CD4-positive, alpha-beta T cell treated with Interleukin-6 at 100 ng/mL for 8 hours (primary cell): ENCODE results near the gene MRPL38.

Experiments used
- DNase-seq: peaks from one replicate; pipeline ENCODE4 v3.0.0-alpha.2; 2020; ENCODE audit warnings: mixed read lengths, low spot score

Gene MRPL38

DNA sequence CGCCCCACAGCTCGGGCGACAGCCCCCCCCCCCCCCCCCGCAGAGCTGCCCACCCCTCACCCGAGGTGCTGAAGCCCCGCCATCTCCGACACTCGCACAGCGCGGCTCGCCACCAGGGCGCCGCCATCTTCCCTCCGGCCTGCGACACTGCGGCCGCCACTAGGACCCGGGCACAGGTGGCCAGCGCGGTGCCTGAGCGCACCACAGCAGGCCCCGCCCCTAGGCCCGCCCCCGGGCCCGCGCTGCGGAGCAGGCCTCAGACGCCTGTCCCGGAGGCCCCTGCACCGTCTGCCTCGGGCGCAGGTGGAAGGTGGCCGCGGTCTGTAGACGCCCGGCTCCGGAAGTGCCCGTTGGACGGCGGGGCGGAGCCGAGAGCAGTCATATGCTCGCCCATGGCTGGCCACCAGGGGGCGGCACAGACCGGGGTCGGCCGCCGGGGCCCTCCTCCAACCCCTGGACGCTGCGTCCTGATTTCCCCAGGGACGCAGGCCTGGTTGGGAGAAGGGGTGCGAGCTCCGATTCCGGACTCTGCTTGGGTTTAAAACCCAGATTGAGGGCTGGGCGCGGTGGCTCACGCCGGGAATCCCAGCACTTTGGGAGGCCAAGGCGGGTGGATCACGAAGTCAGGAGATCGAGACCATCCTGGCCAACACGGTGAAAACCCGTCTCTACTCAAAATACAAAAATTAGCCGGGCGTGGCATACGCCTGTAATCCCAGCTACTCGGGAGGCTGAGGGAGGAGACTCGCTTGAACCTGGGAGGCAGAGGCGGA lies at the start of gene MRPL38:
TSS of gene MRPL38 (minus strand) at position 136 of the 773 bp plus-strand sequence. CDS start at position 127, 9 bp downstream.
- DNase-seq, result peak; percentile 93

DNA sequence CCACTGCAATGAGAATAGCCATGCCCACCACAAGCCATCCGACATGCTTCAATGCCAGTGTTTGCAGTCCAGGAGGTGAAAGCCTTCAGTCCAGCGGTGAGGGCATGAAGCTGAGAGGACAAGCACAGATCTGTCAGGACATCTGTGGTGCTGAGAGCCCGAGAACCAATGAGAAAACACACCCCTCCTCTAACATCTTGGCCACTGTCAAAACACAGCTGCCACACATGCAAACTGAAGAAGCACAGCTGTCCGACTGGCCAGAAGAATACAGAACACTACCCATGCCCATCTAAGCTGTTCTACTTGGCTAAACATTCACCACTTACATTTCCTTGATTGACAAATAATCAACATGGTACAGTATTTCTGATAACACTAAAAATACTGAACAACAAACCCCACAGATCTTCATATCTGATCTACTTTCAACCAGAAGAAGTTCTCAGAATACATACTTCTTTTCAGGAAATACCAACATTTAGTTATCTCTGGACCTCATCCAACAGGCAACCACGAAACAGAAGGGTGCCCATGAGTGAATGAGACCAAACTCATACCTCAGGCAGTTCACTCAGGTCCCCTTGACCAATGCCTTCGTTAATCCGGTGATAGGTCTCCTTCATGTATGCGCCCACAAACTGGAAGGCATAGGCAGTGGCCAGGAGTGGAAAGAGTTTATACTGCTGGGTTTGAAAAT lies 46.3 kb upstream of the MRPL38 start:
- no peak for DNase-seq

DNA sequence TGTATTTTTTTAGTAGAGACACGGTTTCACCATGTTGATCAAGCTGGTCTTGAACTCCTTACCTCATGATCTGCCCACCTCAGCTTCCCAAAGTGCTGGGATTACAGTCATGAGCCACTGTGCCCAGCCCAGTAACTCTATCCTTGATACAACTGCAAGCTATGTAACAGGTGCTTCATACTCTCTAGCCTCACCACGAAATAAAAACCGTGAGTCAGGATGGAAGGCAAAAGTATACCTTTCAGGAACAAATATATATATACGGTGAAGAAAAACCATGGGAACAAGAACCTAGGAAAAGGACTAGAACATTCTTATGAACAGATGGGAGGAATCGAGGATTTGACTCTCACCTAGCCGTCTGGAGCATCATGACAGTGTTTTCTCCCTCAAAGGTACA lies 45.7 kb upstream of the MRPL38 start:
- no peak for DNase-seq

DNA sequence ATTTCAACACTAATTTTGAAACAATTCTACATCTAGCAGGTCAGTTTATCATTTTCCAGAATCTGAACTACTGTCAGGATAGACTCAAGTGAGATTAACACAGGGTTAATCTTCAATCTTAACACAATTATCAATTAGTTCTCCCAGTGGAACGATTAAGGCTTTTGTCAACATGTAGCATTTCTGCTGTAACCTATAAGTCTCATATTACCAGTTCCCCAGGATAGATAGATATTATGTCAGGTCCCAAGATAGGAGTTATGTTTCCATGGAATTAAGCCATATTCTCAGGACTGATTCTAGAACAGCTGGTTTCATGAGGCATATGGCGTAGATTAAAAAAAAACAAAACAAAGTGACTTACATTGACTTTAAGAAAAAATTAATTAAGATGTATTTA lies 40.5 kb upstream of the MRPL38 start:
- no peak for DNase-seq

DNA sequence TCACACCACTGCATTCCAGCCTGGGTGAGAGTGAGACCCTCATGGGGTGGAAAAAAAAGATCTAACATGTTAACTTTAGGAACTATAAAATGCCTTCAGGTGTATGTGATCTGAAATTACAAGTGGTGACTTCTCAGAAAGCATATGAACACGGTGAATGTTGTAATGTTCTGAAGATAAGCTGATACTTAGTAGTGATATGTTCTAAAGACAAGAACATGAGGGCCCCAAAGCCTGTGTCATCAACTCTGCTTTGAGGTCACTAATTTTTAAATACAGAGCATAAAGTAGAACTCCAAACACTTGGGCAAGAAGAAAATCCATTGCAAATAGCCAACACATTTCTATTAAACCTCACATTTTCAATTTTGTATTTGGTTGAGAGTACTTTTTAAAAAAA lies 38.8 kb upstream of the MRPL38 start:
- no peak for DNase-seq

DNA sequence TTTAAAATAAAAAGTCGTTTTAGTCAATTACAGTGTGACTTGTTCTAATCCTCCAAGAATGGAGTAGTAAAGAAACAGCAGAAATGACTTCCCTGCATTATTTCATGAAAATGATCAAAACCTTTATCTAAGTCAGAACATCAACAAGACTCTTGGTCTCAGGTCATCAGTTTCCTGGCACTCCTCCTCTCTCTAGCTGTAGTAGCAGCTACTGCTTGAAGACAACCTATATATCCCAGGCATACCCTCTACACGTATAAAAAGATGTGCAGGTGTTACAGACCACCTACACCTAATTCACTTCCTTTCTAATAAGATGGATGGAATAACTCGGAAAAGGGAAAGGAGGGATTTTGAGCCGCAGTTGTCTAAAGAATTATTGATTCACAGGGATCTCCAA lies 37.8 kb upstream of the MRPL38 start:
- no peak for DNase-seq

DNA sequence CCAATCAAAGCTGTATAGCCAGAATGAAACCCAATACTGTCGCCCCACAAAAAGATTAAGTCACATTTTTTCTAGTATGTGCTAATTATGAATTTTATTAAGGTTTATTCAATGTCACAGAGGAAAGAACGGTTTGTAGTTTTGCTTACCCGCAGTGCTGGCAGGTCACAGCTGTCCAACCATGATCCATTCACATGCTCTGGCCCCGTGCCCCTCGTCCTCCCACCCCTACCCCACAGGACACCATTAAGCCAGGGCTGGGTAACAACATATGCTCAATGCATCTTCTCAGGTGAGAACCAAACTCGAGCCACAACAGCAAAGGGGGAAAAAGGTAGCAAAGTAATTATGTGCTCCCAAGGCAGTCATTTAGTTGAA lies 36.7 kb upstream of the MRPL38 start:
- DNase-seq, result no peak

DNA sequence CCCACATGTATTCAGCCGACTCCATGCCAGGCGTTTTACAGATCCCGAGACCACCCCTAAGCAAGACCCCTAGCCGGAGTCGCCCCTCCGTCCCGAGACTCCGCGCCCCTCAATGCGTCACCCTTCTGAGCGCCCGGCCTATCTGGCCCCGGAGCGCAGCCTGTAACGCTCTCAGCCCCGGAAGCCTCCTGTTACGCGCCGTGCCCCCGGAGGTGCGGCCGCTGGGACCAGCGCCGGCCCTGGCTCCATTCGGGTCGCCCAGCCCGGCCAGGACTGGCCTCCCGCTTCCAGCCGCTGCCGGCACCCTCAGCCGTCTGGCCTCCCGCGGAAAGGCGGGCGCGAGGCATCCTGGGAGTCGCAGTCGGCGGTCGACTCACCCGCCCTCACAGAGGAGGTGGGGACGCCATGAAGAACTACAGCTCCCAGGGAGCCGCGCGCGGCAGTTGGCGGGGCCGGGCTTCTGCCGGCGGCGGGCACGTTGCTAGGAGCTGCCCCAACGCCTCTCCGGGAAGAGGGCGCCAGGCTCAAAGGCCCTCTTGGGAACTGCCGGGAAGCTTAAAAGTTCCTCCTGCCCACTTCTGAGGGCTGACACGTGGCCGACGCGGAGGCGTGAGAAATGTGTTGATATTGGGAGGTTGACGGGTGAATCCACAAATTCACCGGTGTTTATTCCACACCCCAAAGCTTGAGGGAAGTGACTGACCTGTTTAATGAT lies 36.2 kb upstream of the MRPL38 start, which contains the start of gene FBF1:
TSS of gene FBF1 (minus strand) at position 316 of the 715 bp plus-strand sequence. CDS start 2,893 bp downstream, outside the sequence.
- peak; percentile 84 for DNase-seq

DNA sequence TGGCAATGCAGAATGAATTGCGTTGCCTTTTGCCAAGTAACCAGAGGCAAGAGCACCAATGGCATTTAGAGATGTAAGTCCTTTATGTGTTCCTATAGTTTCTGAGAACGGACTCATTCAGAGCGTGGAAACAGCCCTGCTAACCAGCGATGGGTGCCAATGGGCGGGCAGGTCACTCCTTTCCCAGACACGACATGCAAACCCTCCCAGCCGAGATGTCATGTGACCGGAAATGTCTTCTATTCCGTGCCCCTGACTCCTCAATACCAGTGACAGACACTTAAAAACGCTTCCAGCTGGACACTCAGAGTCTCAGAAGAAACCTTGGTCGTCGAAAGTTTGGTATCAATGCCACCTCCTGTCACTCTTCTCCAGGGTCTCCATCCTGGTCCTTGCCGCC lies 33.0 kb upstream of the MRPL38 start:
- DNase-seq, result no peak

DNA sequence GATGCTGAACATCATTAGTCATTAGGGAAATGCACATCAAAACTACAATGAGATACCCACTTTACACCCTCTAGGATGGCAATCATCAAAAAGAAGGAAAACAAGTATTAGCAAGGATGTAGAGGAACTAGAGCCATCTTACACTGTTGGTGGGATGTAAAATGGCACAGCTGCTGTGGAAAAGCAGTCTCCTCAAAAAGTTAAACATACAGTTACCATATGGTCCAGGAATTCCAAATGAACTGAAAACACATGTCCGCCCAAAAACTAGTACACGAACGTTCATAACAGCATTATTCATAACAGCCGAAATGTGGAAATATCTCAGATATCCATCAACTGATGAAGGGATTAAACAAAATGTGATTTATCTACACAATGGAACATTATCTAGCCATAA lies 29.1 kb upstream of the MRPL38 start:
- no peak for DNase-seq

DNA sequence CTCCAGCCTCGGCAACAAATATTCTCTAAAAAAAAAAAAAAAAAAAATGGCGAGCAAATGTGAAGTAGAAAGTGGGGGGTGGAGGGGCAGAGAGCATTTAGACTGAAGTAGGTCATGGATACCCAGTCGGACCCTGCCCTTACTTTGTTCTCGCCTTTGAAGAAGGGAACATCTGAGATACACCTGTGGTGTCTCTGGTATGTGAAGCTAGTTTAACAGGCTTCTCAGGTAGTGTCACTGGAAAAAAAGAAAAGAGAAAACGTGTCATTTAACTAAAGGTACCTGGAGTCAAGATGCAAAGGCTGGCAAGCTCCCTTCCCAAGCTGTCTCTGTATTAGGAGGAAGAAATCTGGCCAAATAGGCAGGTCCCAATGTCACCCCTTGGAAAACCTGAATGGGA lies 28.2 kb upstream of the MRPL38 start:
- no peak for DNase-seq

DNA sequence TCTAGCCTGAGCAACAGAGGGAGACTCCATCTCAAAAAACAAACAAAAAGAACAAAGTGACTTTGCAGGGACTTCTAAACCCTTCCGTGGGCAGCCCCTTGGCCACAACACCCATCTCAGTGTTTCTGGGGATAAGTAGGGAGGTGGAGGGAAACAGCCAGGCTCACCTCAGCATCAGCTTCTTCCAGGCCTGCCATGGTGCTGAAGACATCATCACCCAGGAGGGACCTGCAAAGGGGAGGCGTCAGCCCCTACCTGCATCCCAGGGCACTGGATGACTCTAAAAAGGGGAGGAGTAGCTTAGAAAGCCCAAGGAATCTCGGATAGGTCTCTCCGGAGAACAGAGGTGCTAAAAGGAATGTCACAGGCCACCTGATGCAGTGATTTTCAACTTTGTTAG lies 26.4 kb upstream of the MRPL38 start:
- DNase-seq, result no peak

DNA sequence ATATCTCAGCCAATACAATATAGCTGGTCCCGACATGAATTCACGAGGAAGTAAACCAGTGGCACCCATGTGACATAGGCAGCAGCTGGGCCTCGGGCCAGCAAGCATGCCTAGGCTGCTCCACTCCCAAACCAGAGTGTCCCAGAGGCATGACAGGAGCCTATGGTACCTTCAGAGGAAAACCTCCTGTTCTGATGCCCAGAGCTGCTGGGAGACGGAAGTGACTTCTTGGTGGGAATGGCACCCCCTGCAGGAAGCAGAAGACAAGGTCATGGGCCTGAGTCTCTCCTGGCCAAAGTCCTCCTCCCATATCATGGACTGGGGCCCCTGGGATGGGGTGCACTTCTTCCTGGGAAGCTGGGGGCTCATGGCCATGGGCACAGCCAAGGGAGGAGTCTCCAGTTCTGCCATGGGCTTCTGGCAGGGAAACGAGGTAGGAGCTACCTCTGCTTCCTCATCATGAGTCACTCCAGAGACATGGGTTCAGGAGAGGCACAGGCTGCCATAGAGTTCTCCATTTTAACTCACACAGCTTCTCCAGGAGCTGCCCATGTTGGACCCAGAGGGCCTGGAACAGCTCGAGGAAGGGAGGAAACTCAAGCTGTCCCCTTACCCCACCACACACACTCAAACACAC lies 22.7 kb upstream of the MRPL38 start:
- DNase-seq, result no peak

DNA sequence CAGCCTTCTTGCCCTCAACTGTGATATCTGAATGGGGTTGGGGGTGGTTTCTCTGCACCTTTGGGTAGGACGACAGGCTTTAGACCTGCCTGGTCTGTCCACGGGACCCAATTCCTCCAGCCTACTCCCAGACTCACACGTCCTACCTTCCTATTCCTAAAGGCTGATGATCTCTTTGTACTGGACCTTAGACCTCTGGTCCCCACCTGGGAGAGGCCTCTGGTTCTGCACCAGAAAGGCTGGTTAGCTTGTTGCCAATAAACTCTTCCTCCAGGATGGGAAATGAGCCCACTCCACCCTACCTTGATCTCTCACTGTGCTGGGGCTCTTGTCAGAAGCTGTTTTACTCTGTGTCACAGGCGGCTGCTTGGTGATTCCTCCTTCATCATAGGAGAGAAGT lies 21.8 kb upstream of the MRPL38 start:
- DNase-seq, result no peak

DNA sequence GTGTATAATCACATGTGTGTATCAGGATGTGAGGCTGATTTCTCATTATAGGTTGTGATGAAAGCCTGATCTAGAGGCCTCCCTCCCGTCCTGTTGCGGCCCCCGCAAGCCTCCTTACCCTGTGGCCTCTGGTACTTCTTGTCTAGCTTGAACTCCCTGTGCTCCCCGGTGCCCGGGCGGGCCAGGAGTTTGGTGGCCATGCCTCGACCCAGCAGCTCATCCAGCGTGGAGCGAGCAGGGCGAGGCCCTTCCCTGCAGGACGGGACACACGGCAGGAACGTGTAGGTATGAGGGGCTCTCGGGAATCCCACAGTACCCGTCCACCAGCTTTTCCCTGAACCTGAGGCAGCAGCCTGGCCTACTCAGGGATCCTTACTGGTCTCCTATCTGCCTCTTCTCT lies 21.2 kb upstream of the MRPL38 start:
- no peak for DNase-seq

DNA sequence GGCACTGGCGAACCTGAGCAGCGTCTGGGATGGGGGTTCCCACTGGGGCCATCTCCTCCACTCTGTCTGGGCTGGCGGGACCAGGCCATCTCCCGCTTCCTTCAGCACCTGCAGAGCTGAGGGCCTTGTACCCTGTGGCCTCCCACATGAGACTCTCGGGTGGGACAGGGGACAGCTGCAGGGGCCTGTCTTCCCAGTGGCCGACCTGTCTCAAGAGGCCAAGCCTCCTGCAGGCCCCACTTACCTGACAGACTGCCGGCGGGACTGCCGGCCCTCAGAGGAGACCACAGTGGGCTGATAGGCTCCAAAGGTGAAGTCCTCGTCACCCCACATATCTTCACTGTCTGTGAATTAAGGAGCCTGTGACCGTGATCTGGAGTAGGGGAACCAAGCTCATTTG lies 20.4 kb upstream of the MRPL38 start:
- no peak for DNase-seq

DNA sequence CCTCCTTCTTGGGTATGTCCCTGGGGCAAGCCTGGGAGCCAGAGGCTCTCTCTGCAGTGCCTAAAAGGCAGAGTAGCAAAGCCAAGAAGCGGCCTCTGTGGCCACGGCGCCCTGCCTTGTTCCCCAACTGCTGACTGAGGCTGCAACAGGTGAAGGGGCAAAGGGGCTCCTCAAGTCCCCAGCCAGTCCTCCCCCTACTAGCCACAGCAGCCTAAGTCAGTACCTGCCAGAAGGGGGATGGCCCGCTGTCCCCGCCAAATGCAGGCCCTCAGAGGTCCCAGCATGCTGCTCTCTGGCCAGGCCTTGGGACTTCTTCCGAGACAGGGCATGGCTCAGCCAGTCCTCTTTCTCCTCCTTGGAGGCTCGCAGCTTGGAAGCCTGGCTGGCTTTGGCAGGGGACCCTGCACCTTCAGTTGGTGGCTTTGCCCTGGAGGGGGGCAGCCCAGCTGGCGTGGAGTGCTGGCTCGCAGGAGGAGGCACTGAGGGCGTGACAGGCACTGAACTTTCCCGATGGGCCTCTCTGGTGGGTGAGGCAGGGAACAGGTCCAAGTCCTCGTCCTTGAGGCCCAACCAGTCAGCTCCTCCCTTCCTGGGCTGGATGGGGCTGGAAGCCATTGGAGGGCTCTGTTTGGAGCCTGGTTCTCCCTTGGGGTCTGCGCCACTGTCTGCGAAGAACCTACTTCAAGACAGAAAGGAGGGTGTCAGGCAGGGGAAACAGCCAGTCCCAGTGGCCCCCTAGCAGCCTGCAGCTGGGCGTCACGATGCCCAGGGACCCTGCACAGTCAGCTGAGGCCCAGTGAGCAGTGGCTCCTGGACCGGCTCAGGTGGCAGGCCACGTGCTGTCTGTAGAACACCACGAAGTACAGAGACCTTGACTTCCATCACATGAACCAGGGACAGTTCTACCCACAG lies 18.5 kb upstream of the MRPL38 start:
- no peak for DNase-seq

DNA sequence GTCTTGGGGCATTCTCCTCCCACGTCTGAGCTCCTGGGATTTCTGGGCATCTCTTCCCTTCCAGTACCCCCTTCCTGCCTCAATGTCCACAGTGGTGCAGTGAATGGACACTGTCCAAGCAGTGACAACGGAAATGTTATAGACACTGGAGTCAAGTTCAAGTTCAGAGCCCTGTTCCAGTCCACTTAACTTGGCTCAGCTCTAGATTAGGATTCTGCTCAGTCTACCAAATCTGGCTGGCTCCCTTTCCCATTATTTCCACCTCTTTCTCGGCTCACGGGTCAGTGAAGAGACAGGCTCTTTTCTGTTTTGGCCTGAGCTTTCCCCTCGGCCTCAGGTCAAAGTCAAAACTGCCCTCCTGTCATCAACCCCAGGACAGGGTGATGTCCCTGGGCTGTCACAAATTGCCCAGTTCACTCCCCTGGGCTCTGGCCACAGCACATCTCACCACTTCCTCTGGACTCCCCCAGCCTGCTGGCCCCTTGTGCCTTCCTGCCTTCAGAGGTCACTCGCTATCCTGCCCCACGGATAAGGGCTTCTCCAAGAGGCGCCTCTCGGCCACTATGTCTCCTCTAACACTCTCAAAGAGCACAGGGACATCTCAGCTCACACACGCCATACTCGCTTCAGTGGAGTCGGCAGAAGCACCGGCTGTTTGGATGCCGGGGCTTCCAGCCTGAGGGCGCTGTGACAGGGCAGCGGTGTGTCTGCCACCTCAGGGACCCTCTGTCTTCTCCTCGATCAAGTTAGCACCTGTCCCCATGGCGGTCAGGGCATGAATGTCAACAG lies 17.7 kb upstream of the MRPL38 start:
- DNase-seq, result no peak

DNA sequence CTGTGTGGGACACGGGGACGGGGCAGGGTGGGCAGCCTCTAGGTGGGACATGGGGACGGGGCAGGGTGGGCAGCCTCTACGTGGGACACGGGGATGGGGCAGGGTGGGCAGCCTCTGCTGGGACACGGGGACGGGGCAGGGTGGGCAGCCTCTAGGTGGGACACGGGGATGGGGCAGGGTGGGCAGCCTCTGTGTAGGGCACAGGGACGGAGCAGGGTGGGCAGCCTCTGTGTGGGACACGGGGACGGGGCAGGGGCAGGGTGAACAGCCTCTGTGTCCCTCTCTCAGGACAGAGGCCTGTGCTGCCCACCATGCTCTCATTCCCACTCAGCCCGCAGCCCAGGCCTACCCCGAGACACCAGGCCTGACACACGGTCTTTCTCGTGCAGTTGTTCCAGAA lies 16.9 kb upstream of the MRPL38 start:
- no peak for DNase-seq

DNA sequence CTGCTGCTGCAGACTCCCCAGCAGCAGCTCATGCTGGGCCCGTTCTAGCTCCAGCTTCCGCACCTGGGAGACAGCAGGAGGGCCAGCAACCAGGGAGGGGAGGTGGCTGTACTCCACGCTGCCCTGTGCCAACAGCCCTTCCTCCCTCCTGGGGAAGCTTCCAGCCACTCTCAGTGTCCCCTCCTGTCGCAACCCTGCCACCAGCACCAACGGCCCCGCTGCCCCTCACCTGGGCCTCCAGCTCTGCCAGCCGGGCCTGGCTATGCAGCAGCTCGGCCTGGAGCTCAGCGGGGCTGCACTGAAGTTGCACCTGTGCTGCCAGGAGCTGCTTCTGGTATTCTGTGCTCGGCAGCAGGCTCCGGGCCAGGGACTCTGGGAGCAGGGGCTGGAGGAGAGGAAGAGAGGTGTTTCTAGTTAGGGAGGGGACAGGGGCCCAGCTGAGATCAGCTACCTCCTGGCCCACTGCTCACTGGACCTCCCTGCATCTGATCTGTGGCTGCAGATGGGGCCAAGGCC lies 15.4 kb upstream of the MRPL38 start:
- DNase-seq, result no peak
